COLO668 (cell line): ENCODE measurements around the gene FBXL13.
"Not testable (repeated sequence)": the region's sequence is repeated elsewhere in the genome, so short reads cannot be mapped to it uniquely, and the experiment has no call there.

Experiments used
- DNase-seq: peaks from one replicate; lab custom pipeline; 2025; ENCODE audit not compliant: unreplicated experiment; lab: John Stamatoyannopoulos, UW

Gene FBXL13

DNA sequence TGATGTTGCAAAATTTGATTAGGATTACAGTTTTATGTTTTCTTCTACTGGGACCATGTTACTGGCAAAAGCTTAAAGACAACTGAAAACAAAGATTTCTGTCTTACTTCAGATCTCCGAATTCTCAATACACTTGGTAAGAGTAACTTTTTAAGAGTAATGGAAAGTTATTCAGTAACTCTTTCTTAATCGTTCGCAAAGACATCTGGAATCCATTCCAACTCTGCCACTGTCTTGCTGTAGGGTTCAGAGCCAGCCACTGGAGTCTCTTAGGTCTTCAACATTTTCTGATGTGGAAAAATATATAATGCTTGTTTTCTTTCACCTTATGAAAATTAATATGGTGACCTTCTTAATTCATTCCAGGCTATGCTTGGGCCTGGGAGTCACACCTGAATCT lies 295.9 kb downstream of the FBXL13 start:
- DNase-seq: not testable (repeated sequence)

DNA sequence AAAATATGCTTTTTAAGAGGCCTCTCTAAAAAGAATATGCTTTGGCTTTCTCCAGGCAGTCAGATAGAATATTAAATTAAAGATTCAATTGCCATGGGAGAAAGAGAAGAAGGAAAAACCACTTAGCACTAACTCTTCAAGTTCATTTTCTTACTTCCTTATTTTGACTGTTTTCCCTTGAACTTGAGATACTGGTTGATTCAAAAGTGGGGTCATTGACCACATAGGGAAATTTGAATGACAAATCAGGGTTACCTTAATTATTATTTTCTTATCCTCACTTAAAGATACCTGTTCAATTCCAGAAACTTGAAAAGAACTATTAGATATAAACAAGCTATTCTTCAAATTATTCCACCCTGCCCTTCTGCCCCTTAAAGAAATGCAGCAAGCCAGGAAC lies 298.4 kb downstream of the FBXL13 start:
- DNase-seq: not testable (repeated sequence)

DNA sequence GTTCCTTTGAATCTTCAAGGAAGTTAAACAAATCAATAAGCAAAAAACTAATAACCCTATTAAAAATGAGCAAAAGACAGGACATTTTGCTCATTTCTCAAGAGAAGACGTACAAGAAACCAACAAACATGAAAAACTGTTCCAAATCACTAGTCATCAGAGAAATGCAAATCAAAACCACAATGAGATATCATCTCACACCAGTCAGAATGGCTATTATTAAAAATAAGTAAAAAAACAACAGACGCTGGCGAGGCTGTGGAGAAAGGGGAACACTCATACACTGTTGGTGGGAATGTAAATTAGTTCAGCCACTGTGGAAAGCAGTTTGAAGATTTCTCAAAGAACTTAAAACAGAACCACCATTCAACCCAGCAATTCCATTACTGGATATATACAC lies 304.1 kb downstream of the FBXL13 start:
- not testable (repeated sequence) for DNase-seq

GRCh38 chr7:102769657-102770192 lies 304.9 kb downstream of the FBXL13 start:
- not testable (repeated sequence) for DNase-seq

DNA sequence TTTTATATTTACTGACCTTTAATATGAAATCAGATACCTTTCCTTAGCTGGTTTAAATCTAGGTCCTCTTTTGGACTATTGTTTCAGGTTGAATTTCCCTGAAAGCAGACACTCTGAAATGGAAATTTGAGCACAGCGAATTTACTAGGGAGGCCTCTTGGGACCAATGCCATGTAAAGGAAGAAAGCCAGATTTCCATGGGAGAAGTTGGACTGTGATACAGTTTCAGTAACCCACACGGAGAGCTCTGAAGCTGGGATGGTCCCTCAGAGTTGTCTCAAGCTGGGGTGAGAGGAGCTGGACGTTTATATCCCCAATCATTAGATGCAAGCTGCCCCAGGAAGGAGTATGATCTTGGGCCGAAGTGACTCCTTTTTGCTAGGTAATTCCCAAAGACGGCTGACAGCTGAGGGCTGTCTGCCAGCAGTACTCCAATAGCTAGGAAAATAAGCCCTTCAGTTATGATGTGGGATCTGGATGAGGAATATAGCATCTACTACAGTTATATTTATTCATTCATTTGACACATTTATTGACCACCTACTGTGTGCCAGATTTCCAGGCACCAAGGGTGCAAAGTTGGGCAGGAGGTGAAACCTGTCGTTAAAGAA lies 311.2 kb downstream of the FBXL13 start:
- DNase-seq: not testable (repeated sequence)
